Endothelial cell of hepatic sinusoid (primary cell): ENCODE measurements around the gene CSTF1.

Experiments
- in situ Hi-C: cut with HindIII; loops from 2 replicates; pipeline ENCODE4 v1.10.0; 2017; ENCODE audit warnings: low sequenced_read_pairs

Gene CSTF1

GRCh38 chr20:56424931-56425330, 32.5 kb downstream of the CSTF1 start:
- in situ Hi-C loops: no loop called here

- in situ Hi-C loops: no loop called here
These were observed 33.6 kb downstream of the CSTF1 start for GRCh38 chr20:56426026-56426425.

- in situ Hi-C loops: no loop called here
These were observed 34.5 kb downstream of the CSTF1 start for GRCh38 chr20:56426926-56427325.

GRCh38 chr20:56427797-56428196, 35.4 kb downstream of the CSTF1 start:
- in situ Hi-C loops: no loop called here

GRCh38 chr20:56428410-56428809, 36.0 kb downstream of the CSTF1 start:
- in situ Hi-C loops: no loop called here

GRCh38 chr20:56428881-56429280, 36.4 kb downstream of the CSTF1 start:
- in situ Hi-C loops: no loop called here

- in situ Hi-C loops: no loop called here
These were observed 37.1 kb downstream of the CSTF1 start for GRCh38 chr20:56429502-56429901.

GRCh38 chr20:56429941-56430340, 37.5 kb downstream of the CSTF1 start:
- in situ Hi-C loops: no loop called here

GRCh38 chr20:56430461-56430860, 38.0 kb downstream of the CSTF1 start:
- in situ Hi-C loops: no loop called here

GRCh38 chr20:56430957-56431356, 38.5 kb downstream of the CSTF1 start:
- in situ Hi-C loops: no loop called here

GRCh38 chr20:56431471-56431870, 39.0 kb downstream of the CSTF1 start:
- in situ Hi-C loops: no loop called here

GRCh38 chr20:56433221-56433879, 40.9 kb downstream of the CSTF1 start:
- in situ Hi-C loops: no loop called here

- in situ Hi-C loops: no loop called here
These were observed 41.4 kb downstream of the CSTF1 start for GRCh38 chr20:56433880-56434255.

- in situ Hi-C loops: no loop called here
These were observed 44.9 kb downstream of the CSTF1 start for GRCh38 chr20:56437196-56437960.

- in situ Hi-C loops: no loop called here
These were observed 45.8 kb downstream of the CSTF1 start for GRCh38 chr20:56438284-56438683.

- in situ Hi-C loops: no loop called here
These were observed 47.4 kb downstream of the CSTF1 start for GRCh38 chr20:56439771-56440291.

- in situ Hi-C loops: no loop called here
These were observed 48.0 kb downstream of the CSTF1 start for GRCh38 chr20:56440346-56441007.

- in situ Hi-C loops: no loop called here
These were observed 50.2 kb downstream of the CSTF1 start for GRCh38 chr20:56442389-56443365.

GRCh38 chr20:56443654-56444540, 51.5 kb downstream of the CSTF1 start:
- in situ Hi-C loops: no loop called here

GRCh38 chr20:56445130-56445529, 52.7 kb downstream of the CSTF1 start:
- in situ Hi-C loops: no loop called here
